Measurements from ENCODE around the gene SCGB1C1.

SCGB1C1 gene

DNA sequence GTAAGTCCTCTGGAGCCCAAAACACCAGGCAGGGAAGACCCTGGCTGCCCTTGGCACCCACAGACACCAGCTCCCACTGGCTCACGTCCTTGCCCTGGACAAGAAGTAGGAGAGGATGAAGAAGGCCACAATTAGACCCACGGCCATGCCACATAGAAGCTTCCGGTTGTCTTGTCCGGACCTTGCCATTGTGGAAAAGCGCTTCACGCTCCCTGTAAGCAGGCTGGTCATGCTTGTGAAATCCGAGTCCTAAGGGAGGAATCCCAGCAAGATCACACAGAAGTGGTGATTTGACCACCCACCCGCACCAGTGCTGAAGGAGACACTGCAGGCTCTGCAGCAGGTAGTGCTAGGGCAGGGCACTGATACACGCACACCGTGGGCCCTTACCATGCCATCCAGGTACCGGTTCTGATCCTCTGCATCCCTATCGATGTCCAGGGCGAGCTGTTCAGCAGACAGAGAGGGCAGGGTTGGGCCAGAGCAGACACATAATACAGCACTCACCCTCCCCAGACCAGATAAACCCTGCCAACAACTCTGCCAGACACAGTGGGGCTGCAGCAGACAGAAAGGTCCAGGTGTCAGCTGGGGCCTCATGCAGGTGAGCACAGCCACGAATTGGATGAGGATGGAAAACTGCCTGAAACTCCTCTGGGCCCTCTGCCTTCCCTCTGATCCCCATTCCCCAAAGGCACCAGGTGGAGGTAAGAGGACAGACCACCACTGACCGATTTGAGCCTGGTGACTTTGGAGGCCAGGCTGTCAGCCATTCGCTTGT is 12.5 kb downstream of the SCGB1C1 start:
- no peak for DNase-seq (ENCODE audit: low read depth)

DNA sequence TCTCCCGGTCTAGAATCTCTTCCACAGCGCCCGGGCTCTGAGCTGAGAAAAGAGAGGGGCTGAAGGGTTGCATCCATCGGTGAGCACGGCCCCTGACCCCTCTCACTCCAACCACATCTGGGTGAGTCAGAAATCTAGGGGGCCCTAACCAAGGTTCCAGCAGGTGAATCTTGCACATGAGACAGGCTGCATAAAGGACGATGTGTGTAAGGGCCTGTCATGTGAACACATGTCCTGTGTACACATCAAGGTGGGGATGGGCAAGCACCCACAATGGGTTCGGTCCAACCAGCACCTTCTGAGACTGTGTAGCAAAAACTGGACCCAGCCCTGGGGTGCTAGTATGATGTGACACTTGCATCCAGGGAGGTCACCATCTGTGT is 13.1 kb downstream of the SCGB1C1 start:
- DNase-seq (ENCODE audit: low read depth) = no peak

DNA sequence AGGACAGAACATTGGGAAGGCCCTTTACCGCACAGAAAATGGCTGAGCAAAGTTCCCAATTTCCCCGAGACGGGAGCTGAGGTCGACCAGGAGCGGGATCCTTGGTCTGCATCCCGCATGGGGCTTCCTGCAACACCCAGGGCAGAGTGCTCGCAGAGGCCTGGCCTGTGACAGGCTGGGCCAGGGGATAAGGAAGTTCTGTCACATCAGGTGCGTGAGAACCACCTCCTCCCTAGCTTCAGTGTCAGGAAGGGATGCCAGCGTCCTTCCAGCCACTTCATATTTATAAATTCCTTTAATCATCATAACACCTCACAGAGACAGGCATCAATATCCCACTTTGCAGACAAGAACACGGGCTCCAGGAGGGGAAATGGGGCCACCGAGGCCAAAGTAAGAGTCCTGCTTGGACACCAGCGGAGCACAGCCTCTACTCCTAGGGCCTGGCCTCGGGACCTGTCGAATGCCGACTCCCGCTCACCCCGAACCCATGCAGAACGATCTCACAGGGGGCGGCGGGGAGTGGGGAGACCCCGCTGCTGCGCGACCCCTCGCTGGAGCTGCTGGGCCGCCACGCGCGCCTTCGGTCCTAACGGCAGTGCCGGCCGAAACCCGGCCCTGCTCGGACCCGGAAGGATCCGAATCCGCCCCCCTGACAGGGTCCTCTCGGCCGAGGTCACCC is 13.8 kb downstream of the SCGB1C1 start:
- DNase-seq (ENCODE audit: low read depth) = no peak

DNA sequence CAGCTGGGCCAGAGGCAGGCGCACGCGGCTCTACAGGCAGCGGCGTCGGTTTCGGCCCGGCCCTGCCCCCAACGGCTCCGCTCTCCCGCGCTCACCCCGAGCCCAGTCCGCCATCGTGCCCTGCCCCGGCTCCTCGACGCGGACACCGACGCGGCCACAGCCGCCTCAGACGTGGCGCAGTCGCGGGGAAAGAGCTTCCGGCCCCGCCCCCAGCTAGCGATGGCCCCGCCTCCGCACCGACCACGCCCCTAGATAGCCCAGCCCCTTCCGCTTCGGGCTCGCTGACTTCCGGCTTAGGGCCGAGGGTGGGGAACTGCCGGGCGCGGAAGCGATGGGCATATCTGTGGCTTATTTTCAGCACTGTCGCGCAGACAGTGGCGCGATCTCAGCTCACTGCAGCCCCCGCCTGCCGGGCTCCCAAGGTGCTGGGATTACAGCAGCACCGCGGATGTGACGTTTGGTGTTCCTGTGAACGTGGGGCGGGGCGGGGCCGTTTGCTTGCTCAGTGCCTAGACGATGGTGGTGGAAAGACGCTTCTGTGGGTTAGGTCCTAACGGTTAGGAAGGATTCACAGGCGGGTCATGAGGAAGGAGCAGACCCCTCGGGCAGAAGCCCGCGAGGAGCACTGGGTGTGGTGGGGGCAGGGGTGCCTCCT is 14.5 kb downstream of the SCGB1C1 start, which contains the start of the genes BET1L and RIC8A:
TSS of gene BET1L (minus strand) at position 192 of the 655 bp plus-strand sequence. CDS start at position 114, 78 bp downstream.
TSS of gene RIC8A (plus strand) at position 501 of the 655 bp plus-strand sequence. CDS start 1,147 bp downstream, outside the sequence.
- DNase-seq (ENCODE audit: low read depth) = peak; percentile 94

DNA sequence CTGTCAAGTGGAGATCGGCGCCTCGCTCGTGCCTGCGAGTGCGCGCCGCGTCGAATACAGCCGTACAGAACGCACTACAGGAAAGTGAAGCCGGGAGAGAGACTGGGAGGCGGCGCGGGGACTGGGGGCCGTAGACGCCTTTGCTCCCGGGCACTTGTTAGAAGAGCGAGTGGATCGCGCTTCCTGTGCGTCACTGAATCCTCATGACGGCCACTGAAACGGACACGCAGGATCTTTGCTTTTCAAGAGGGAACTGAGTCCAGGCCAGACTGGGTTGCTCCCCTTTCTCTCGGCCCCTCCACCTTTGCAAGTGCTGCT is 14.9 kb downstream of the SCGB1C1 start:
- DNase-seq (ENCODE audit: low read depth) = no peak

DNA sequence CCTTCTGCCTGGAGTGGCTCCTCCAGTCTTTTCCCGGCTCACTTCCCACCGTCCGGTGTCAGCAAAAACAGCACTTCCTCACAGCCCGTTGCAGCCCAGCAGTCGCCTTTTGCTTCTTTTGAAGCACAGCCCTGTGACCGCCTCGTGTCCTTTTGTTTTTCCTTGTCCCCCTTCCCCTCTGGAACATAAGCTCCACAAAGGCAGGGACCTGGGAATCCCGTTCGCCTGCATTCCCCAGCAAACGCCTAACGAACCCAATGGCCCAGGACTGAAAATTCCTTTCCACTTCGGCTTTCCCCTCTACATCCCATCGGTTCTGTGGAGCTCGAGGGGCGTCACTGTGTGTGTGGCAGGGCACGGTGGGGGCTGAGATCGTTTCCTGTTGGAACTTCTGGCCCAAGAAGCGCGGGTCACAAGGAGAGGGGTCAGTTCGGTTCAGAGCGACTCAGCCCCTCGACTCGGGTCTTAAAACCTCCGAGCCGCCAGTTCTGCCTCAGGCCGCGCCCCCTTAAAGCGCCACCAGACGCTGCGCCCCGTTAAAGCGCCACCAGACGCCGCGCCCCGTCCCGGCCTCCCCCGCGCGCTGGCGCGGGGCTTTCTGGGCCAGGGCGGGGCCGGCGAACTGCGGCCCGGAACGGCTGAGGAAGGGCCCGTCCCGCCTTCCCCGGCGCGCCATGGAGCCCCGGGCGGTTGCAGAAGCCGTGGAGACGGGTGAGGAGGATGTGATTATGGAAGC is 15.5 kb downstream of the SCGB1C1 start:
- peak; percentile 74 for DNase-seq (ENCODE audit: low read depth)

DNA sequence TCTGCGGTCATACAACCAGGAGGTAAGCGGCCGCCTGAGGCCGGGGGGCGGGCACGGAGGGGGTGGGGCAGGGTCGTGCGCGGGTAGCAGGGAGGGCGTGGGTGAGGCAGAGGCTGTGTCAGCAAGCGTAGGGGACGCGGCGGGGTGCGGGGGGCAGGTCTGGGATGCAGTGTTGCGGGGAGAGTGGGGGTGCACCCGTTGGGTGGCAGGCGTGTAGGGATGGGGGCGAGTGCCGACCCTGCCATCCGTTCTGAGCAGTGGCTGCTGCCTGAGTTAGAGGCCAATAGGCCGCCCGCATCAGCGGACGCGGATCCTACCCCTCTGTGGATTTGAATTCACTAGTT is 16.0 kb downstream of the SCGB1C1 start:
- no peak for DNase-seq (ENCODE audit: low read depth)

DNA sequence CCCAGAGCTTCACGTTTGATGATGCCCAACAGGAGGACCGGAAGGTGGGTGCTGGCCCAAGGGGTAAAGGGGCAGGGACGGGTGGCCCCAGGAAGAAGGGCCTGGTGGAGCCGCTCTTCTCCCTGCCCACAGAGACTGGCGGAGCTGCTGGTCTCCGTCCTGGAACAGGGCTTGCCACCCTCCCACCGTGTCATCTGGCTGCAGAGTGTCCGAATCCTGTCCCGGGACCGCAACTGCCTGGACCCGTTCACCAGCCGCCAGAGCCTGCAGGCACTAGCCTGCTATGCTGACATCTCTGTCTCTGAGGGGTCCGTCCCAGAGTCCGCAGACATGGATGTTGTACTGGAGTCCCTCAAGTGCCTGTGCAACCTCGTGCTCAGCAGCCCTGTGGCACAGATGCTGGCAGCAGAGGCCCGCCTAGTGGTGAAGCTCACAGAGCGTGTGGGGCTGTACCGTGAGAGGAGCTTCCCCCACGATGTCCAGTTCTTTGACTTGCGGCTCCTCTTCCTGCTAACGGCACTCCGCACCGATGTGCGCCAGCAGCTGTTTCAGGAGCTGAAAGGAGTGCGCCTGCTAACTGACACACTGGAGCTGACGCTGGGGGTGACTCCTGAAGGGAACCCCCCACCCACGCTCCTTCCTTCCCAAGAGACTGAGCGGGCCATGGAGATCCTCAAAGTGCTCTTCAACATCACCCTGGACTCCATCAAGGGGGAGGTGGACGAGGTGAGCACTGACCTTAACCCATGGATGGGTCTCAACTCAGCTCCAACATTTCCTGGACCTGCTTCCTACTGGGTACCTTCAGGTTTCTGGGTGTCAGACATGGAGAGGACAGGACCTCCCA is 16.6 kb downstream of the SCGB1C1 start:
- DNase-seq (ENCODE audit: low read depth) = no peak

DNA sequence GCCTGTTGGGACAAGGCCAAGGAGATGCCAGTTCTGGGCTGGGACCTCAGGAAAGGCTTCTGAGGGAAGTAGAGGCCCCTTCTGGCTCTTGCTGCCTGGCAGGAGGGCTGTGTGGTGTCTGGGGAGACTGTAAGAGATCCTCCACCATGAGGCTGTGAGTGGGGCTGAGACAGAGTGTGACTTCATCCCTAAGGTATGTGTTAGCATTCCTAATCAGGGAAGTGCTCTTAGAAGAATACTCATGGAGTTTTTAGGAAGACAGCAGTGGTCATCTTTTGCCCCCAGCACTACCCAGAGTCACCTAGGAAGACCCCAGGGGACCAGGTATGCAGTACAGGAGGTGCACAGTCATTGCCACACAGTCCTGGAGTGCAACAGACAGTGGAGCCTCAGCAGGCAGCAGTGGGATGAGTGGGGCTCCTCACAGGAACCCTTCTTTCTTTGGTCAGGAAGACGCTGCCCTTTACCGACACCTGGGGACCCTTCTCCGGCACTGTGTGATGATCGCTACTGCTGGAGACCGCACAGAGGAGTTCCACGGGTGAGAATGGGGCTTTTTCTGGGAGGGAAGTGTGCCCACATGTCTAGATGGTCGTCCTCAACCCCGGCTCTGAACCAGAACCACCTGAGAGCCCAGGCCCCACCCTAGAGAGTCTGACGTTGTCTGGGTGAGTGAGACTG is 17.4 kb downstream of the SCGB1C1 start:
- no peak for DNase-seq (ENCODE audit: low read depth)

DNA sequence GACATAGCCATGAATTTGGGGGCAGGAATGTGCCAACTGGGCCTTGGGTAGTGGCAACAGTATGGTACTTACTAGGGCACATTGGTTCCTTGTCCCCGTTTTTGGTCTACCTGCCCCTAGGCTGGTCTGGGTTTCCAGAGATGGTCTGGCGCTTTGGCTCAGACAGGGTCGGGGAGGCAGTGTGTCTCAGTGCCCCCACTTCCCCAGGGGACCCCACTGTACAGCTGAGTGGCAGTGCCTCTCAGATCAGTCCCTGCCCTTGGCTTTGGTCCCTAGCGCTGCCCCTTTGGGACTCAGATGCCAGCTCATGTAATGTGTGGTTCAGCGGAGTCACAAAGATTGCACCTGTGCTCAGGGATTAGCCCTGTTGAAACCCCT is 17.9 kb downstream of the SCGB1C1 start:
- no peak for DNase-seq (ENCODE audit: low read depth)

DNA sequence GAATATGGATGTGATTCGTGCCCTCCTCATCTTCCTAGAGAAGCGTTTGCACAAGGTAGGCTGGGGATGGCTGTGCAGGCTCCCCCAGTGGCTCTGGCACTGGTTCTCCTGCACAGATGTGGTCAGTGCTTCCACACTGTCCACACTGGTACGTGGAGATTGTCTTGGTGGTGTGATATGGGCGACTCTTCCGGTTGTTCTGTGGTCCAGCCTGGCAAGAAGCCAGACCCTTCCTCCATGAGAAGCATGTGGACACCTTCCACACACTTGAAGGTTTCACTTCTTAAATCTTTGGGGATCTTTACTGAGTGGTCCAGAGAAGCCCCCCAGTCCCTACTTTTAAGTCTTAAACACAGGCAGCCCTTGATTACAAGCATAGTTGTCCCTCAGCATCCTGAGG is 18.4 kb downstream of the SCGB1C1 start:
- no peak for DNase-seq (ENCODE audit: low read depth)

DNA sequence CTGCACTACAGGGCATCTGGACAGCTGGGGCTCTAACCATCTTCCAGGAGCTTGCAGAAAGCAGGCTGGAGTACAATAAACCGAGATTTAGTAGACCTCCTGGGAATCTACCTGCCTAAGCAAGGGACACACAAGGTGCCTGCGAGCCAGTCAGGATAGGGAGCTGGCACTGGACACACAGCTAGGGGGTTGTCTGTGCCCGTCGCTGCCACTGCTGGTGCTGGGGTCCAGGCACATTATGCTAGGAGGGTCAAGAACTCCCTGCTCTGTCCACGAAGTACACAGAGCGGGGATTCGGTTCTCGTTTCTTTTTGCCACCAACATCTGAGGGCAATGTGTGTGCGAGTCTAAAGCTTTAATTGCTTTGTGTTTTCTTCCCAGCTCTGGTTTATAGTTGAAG is 18.9 kb downstream of the SCGB1C1 start:
- no peak for DNase-seq (ENCODE audit: low read depth)

DNA sequence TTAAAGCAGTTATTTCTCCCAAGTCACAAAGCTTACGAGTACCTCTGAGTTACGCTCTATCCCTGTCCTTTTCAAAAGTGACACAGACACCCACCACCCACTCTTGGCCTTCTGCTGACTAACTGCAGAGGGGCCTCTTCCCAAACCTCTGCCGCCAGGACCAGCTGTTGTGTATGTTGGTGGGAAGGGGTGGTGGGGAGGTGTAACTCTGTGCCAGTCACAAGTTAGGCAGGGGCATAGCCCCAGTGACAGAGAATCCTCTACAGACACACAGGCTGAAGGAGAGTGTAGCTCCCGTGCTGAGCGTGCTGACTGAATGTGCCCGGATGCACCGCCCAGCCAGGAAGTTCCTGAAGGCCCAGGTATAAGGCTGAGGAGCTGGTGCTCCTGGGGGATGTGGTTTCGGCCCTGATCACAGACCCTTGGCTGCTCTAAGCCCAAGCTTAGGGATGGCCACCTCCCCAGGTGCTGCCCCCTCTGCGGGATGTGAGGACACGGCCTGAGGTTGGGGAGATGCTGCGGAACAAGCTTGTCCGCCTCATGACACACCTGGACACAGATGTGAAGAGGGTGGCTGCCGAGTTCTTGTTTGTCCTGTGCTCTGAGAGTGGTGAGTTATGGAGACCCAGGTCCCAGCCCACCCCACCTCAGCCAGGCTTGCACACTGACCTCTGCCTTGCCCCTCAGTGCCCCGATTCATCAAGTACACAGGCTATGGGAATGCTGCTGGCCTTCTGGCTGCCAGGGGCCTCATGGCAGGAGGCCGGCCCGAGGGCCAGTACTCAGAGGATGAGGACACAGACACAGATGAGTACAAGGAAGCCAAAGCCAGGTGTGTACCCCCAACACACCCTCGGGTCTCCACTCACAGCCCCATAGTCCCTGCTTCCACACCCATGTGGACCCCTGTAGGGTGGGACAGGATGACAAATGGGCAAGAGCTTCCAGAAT is 19.5 kb downstream of the SCGB1C1 start:
- DNase-seq (ENCODE audit: low read depth) = no peak

DNA sequence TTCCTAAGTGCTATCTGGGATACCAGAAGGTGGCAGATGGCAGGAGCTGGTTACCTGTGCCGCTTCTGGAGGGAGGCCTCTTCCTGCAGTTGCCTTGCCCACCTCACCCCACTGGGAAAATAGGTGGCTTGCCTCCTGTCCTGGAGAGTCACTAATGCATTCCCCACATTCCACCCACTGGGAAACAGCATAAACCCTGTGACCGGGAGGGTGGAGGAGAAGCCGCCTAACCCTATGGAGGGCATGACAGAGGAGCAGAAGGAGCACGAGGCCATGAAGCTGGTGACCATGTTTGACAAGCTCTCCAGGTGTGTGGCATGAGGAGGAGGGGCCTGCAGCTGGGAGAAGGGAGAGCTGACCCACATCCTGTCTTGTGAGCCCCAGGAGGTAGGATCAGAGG is 20.2 kb downstream of the SCGB1C1 start:
- DNase-seq (ENCODE audit: low read depth) = no peak

DNA sequence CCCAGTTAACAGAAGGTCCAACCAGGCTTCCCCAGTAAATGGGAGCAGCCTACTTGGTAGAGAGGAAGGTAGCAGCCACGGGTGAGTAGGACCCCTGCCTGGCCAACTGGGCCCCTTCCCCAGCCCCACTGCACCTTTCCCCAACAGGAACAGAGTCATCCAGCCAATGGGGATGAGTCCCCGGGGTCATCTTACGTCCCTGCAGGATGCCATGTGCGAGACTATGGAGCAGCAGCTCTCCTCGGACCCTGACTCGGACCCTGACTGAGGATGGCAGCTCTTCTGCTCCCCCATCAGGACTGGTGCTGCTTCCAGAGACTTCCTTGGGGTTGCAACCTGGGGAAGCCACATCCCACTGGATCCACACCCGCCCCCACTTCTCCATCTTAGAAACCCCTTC is 21.2 kb downstream of the SCGB1C1 start:
- DNase-seq (ENCODE audit: low read depth) = no peak

DNA sequence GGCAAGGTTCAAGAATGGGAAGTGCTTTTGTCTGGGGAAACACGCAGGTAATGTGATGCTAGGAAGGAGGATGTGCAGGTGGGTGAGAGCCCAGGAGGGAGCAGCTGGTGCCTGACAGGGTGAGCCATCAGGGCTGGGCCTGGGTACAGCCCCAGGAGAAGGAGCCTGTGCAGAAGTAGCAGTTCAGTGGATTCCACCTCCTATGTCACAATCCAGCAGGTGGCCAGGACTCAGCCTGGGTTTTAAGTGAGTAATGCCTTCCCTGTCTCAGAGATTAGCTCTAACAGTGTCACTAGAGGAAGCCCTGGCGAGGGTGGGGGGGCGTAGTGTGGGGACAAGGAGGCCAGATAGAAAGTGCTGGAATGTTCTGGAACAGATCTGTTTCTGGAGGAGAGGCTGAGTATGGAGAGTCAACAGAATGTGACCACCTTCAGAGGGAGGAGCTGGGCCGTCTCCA is 22.7 kb downstream of the SCGB1C1 start:
- DNase-seq (ENCODE audit: low read depth) = no peak

DNA sequence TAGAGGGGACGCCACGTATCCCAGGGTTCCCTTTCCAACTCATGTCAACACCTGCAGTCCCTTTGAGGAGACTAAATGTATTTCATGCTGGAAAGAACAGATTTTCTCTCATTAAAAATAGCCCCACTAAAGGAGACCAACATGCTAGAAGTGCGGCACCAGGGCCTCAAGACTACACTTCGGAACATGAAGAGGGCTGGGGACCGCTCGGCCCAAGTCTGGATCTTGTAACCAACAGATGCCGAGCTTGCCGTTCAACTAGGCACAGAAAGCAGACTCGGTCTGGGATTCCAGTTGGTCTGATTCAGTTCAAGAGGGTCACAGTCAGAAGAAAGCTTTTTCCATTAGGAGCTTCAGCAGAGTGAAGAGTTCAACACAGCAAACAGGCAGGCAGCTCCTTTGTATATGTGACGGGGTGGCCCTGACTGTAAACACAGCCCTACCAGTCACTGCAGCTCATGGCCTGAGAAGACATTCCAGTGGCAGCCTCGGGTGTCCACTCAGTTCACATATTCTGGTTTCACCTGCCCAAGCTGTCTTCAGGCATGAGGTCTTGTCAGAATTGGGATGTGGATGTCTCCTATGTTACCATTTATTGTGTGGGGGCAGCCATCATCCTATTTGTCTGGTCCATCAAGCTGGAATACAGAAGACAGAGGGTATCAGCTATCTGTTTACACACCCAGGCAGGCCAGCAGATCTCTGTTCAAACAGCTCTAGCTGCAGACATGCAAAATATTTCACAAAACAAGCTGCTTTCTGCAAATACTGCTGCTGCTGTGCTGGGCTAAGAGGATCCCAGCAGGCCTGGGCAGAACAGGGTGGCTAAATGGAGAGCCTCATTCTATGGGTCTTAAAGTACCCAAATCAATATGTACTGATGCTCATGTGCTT is 23.4 kb downstream of the SCGB1C1 start:
- DNase-seq (ENCODE audit: low read depth) = no peak

DNA sequence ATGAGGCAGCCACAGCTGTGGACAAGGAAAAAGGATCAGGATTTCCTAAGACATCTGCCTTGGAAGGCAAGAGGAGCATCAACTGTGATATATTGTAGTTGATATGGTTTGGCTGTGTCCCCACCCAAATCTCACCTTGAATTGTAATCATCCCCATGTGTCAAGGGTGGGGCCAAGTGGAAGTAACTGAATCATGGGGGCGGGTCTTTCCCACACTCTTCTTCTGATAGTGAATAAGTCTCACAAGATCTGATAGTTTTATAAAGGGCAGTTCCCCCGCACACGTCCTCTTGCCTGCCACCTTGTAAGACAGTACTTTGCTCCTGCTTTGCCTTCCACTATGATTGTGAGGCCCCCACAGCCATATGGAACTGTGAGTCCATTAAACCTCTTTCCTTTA is 24.8 kb downstream of the SCGB1C1 start:
- no peak for DNase-seq (ENCODE audit: low read depth)

Data from stimulated activated CD8-positive, alpha-beta memory T cell treated with anti-CD3 and anti-CD28 coated beads, Interleukin-12 subunit alpha, Interleukin-12 subunit beta, amount 100 ng/mL, for 4 hours (primary cell).